GM13977 (cell line): ENCODE data around the gene RNF112.

Experiments
- DNase-seq: peaks from one replicate; pipeline ENCODE4 v3.0.0; 2012; ENCODE audit warnings: low spot score
- CTCF ChIP-seq: IDR thresholded peaks from 2 replicates; pipeline ENCODE4 v1.5.1; 2012; ENCODE audit warnings: mild to moderate bottlenecking, control low read depth; ENCODE audit not compliant: insufficient read depth; ENCODE audit errors: extremely low read depth, missing control alignments
- in situ Hi-C: fragments of 300-500 bp; cut with MboI; formaldehyde crosslinking; loops from one replicate; pipeline ENCODE4 v1.12.0; 2022; ENCODE audit warnings: low sequenced_read_pairs, low pct_unique_long_range_greater_than_20kb, mixed read lengths, inconsistent platforms; ENCODE audit not compliant: unreplicated experiment

RNF112 gene

GRCh38 chr17:19410875-19411620, at the start of gene RNF112:
TSS of gene RNF112 (plus strand) at chr17:19411232. CDS start at chr17:19411409, 177 bp downstream.
- TF ChIP-seq CTCF, result no peak
- in situ Hi-C loops, result no loop called here
- no peak for DNase-seq

- DNase-seq, result no peak
- in situ Hi-C loops, result loop anchor here (10.0 to 25.0 kb wide), 2 partner anchors 63 to 401 kb away; no protein-coding TSS in a partner anchor
- TF ChIP-seq CTCF, result no peak
Measured at GRCh38 chr17:19361326-19361725, 49.7 kb upstream of the RNF112 start.

GRCh38 chr17:19361944-19362276, 49.1 kb upstream of the RNF112 start:
- no peak for TF ChIP-seq CTCF
- no peak for DNase-seq
- in situ Hi-C loops, result loop anchor here (10.0 to 25.0 kb wide), 2 partner anchors 63 to 400 kb away; no protein-coding TSS in a partner anchor

GRCh38 chr17:19362277-19363113, 48.5 kb upstream of the RNF112 start, which contains the start of gene B9D1:
TSS of gene B9D1 (minus strand) at chr17:19362723. CDS start at chr17:19362569, 154 bp downstream.
- TF ChIP-seq CTCF, result peak; percentile 98
- in situ Hi-C loops, result loop anchor here (10.0 to 25.0 kb wide), 2 partner anchors 62 to 400 kb away; no protein-coding TSS in a partner anchor
- peak; percentile 98 for DNase-seq

GRCh38 chr17:19363114-19363438, 48.0 kb upstream of the RNF112 start:
- DNase-seq, result no peak
- TF ChIP-seq CTCF, result no peak
- in situ Hi-C loops, result loop anchor here (10.0 to 25.0 kb wide), 2 partner anchors 62 to 399 kb away; no protein-coding TSS in a partner anchor

GRCh38 chr17:19363460-19364035, 47.5 kb upstream of the RNF112 start:
- in situ Hi-C loops, result loop anchor here (10.0 to 25.0 kb wide), 2 partner anchors 61 to 399 kb away; no protein-coding TSS in a partner anchor
- TF ChIP-seq CTCF, result no peak
- DNase-seq, result peak; percentile 26
